HepG2 (cell line): Measurements from ENCODE around the gene SDK1. TPM values are rescaled to one million over a fixed set of nuclear protein-coding genes. Genes with fewer than 3 reads are reported as not detected.

ENCODE experiments used
- ATAC-seq: fragments of 200-7000 bp; cut with Tn5 transposase; 3 replicates; pipeline ENCODE4 v1.9.1; 2020; ENCODE audit warnings: mild to moderate bottlenecking, moderate library complexity
- BruUV-seq: library from RNA; stranded (reverse); fragments of 400-500 nt; replicated peaks from 2 replicates; lab custom pipeline; 2021; lab: Mats Ljungman, UMichigan
- CTCF ChIA-PET: fragments of 300-600 bp; formaldehyde crosslinking; extraction: SDS; loops from one replicate; lab custom pipeline; 2021; ENCODE audit warnings: low total read pairs, inconsistent platforms, low intra/inter-chr PET ratio; lab: Yijun Ruan, JAX
- POLR2A ChIA-PET: fragments of 350-600 bp; sonication (Branson Sonifier 250); formaldehyde crosslinking; loops from one replicate; lab custom pipeline; 2020; ENCODE audit warnings: antibody characterized with exemption, inconsistent platforms; lab: Yijun Ruan, JAX
- DNase-seq: peaks from one replicate; pipeline ENCODE4 v3.0.0-alpha.2; 2015; ENCODE audit warnings: low spot score
- FAIRE-seq: peaks from 3 replicates; lab custom pipeline; 2011; peaks lifted over from hg19 to GRCh38; lab: Jason Lieb, UNC
- H2AFZ ChIP-seq: one replicate; pipeline ENCODE4 v1.6.1; 2011; ENCODE audit warnings: low read length, inconsistent platforms
- H3K27ac ChIP-seq: fragments of 300-600 bp; 3 replicates; pipeline ENCODE4 v1.8.0; 2011; ENCODE audit warnings: mixed run types, mild to moderate bottlenecking, mixed read lengths, low read length, inconsistent platforms; ENCODE audit not compliant: insufficient read depth; ENCODE audit errors: extremely low read length
- H3K27me3 ChIP-seq, 2 experiments: fragments of 200-600 bp in 1 of 2; 2 replicates in 1 of 2; 3 replicates in 1 of 2; pipeline versions ENCODE4 v1.6.0 to v1.8.0; 2011; ENCODE audit warnings: low read length in 2 of 2, mild to moderate bottlenecking in 2 of 2, moderate library complexity in 2 of 2, inconsistent platforms in 1 of 2; ENCODE audit not compliant: insufficient read depth in 2 of 2, control insufficient read depth in 1 of 2
- H3K36me3 ChIP-seq, 2 experiments: fragments of 200-600 bp in 1 of 2; replicated peaks in 1 of 2; 2 replicates in 1 of 2; 3 replicates in 1 of 2; pipeline versions ENCODE4 v1.5.1 to v1.8.0; 2011; ENCODE audit warnings: low read length in 2 of 2, inconsistent platforms in 1 of 2; ENCODE audit not compliant: insufficient read depth in 2 of 2, control insufficient read depth in 1 of 2
- H3K4me1 ChIP-seq: 2 replicates; pipeline ENCODE4 v1.5.1; 2012; ENCODE audit warnings: low read length, inconsistent platforms; ENCODE audit not compliant: insufficient read depth
- H3K4me2 ChIP-seq: 2 replicates; pipeline ENCODE4 v1.6.0; 2011; ENCODE audit warnings: low read depth, low read length, inconsistent platforms
- H3K4me3 ChIP-seq, 3 experiments: fragments of 200-600 bp in 1 of 3; sonication (generic), shearing (Covaris generic) in 1 of 3; replicated peaks in 1 of 3; 2 replicates each; pipeline ENCODE4 v1.5.1; 2011 to 2016; ENCODE audit warnings: low read length in 3 of 3, inconsistent platforms in 2 of 3, low read depth in 2 of 3, mild to moderate bottlenecking in 2 of 3, control low read depth in 1 of 3, mixed read lengths in 1 of 3; ENCODE audit not compliant: insufficient read depth in 1 of 3
- H3K79me2 ChIP-seq: one replicate; pipeline ENCODE4 v1.6.1; 2011; ENCODE audit warnings: low read length, inconsistent platforms; ENCODE audit not compliant: insufficient read depth
- H3K9ac ChIP-seq: 2 replicates; pipeline ENCODE4 v1.6.0; 2011; ENCODE audit warnings: mild to moderate bottlenecking, low read depth, low read length, inconsistent platforms; ENCODE audit not compliant: insufficient read depth
- H3K9me3 ChIP-seq: 2 replicates; pipeline ENCODE4 v1.5.1; 2012; ENCODE audit warnings: mild to moderate bottlenecking, low read length
- H4K20me1 ChIP-seq: 2 replicates; pipeline ENCODE4 v1.6.0; 2011; ENCODE audit warnings: inconsistent platforms, mild to moderate bottlenecking, low read length, moderate library complexity; ENCODE audit not compliant: insufficient read depth
- ADNP ChIP-seq: sonication (generic); formaldehyde crosslinking; IDR thresholded peaks from 2 replicates; pipeline ENCODE4 v1.4.0; 2020; ENCODE audit warnings: missing genetic modification reagents
- BRD4 ChIP-seq: sonication (generic); formaldehyde crosslinking; IDR thresholded peaks from 2 replicates; pipeline ENCODE4 v1.4.0; 2020; ENCODE audit warnings: missing genetic modification reagents
- EED ChIP-seq: sonication (generic); formaldehyde crosslinking; IDR thresholded peaks from 2 replicates; pipeline ENCODE4 v1.5.0; 2020; ENCODE audit warnings: mild to moderate bottlenecking, missing genetic modification reagents
- GTF3A ChIP-seq: sonication (generic); formaldehyde crosslinking; conservative IDR thresholded peaks from 2 replicates; pipeline ENCODE4 v1.4.0; 2020; ENCODE audit warnings: mild to moderate bottlenecking, missing genetic modification reagents
- HNF4A ChIP-seq: sonication (generic); formaldehyde crosslinking; IDR thresholded peaks from 2 replicates; pipeline ENCODE4 v1.4.0; 2020; ENCODE audit warnings: missing genetic modification reagents
- HNRNPLL ChIP-seq: fragments of 200-400 bp; formaldehyde crosslinking; IDR thresholded peaks from 2 replicates; pipeline ENCODE4 v1.6.1; 2017; ENCODE audit warnings: mild to moderate bottlenecking, low read depth, low read length; ENCODE audit not compliant: poor library complexity, severe bottlenecking
- KAT2B ChIP-seq: fragments of 150-350 bp; IDR thresholded peaks from 2 replicates; pipeline ENCODE4 v1.6.1; 2014; ENCODE audit warnings: low read depth, low read length, borderline replicate concordance
- KDM5B ChIP-seq: sonication (generic); formaldehyde crosslinking; IDR thresholded peaks from 2 replicates; pipeline ENCODE4 v1.4.0; 2020; ENCODE audit warnings: missing genetic modification reagents, mild to moderate bottlenecking, borderline replicate concordance
- NFKBIZ ChIP-seq: IDR thresholded peaks from 2 replicates; pipeline ENCODE4 v1.6.1; 2018; ENCODE audit warnings: missing genetic modification reagents, missing compliant biosample characterization
- PCBP1 ChIP-seq: fragments of 200-400 bp; formaldehyde crosslinking; IDR thresholded peaks from 2 replicates; pipeline ENCODE4 v1.6.1; 2017; ENCODE audit warnings: mild to moderate bottlenecking, low read depth, low read length, borderline replicate concordance
- PHF8 ChIP-seq: sonication (generic); formaldehyde crosslinking; IDR thresholded peaks from 2 replicates; pipeline ENCODE4 v1.5.0; 2020; ENCODE audit warnings: missing genetic modification reagents
- REL ChIP-seq: sonication (generic); formaldehyde crosslinking; conservative IDR thresholded peaks from 2 replicates; pipeline ENCODE4 v1.8.0; 2022; ENCODE audit warnings: mild to moderate bottlenecking, missing genetic modification reagents, moderate library complexity
- SP2 ChIP-seq: sonication (generic); formaldehyde crosslinking; IDR thresholded peaks from 2 replicates; pipeline ENCODE4 v1.5.1; 2020; ENCODE audit warnings: mild to moderate bottlenecking, missing genetic modification reagents
- SRSF9 ChIP-seq: fragments of 200-400 bp; formaldehyde crosslinking; IDR thresholded peaks from 2 replicates; pipeline ENCODE4 v1.6.1; 2018; ENCODE audit warnings: borderline replicate concordance, mild to moderate bottlenecking, low read depth, low read length; ENCODE audit not compliant: insufficient read depth, poor library complexity, severe bottlenecking
- ZNF292 ChIP-seq: sonication (generic); formaldehyde crosslinking; IDR thresholded peaks from 2 replicates; pipeline ENCODE4 v1.8.1; 2022; ENCODE audit warnings: mild to moderate bottlenecking, low read depth, missing genetic modification reagents, borderline replicate concordance
- ZNF430 ChIP-seq: sonication (generic); formaldehyde crosslinking; IDR thresholded peaks from 2 replicates; pipeline ENCODE4 v1.9.0; 2021; ENCODE audit warnings: mild to moderate bottlenecking, missing genetic modification reagents
- ZNF879 ChIP-seq: sonication (generic); formaldehyde crosslinking; IDR thresholded peaks from 2 replicates; pipeline ENCODE4 v1.8.1; 2023; ENCODE audit warnings: missing genetic modification reagents
- WGBS: methylation state at CpG from one replicate; pipeline ENCODE4 v1.1.6; 2017; ENCODE audit warnings: low lambda C conversion rate; 5-methylcytosine and 5-hydroxymethylcytosine counted together
- in situ Hi-C: cut with HindIII; loops from 2 replicates; pipeline ENCODE4 v1.10.0; 2017; ENCODE audit warnings: low pct_unique_long_range_greater_than_20kb; ENCODE audit not compliant: extremely low pct_ligation_motif_present
- intact Hi-C: fragments of 100-400 bp; cut with micrococcal nuclease; formaldehyde crosslinking; loops from one replicate; pipeline ENCODE4 v1.10.0; 2022; ENCODE audit not compliant: unreplicated experiment
- polyA plus RNA-seq, 8 experiments: library from polyadenylated mRNA; depleted of rRNA in 3 of 8; stranded (reverse) in 7 of 8; unstranded in 1 of 8; fragments of >200 nt; fragmentation: Illumina TruSeq in 4 of 8; extraction: Trizol in 4 of 8; gene quantifications; 2 replicates each; pipeline versions ENCODE4 v1.2.1 to v1.2.3, GENCODE V29; 2011 to 2016; ENCODE audit warnings: low read depth in 4 of 8, missing spikeins in 1 of 8, mixed read lengths in 1 of 8; ENCODE audit not compliant: insufficient read depth in 1 of 8
- total RNA-seq, 5 experiments: library from RNA; depleted of rRNA; stranded (reverse); fragments of >200 nt; fragmentation: Illumina TruSeq; extraction: Trizol; gene quantifications; 2 replicates each; pipeline ENCODE4 v1.2.3, GENCODE V29; 2016; ENCODE audit warnings: low read depth in 1 of 5
- TF ChIP-seq, protein P1 (sequence below): sonication (generic); formaldehyde crosslinking; IDR thresholded peaks from 2 replicates; pipeline ENCODE4 v1.4.0; 2020; ENCODE audit warnings: missing genetic modification reagents
- TF ChIP-seq, protein P2 (sequence below): sonication (generic); formaldehyde crosslinking; conservative IDR thresholded peaks from 2 replicates; pipeline ENCODE4 v1.4.0; 2020; ENCODE audit warnings: missing genetic modification reagents
- TF ChIP-seq, protein P3 (sequence below), 2 experiments: sonication (generic) in 1 of 2; formaldehyde crosslinking in 1 of 2; IDR thresholded peaks; 2 replicates each; pipeline versions ENCODE4 v1.4.0 to v1.6.1; 2018 to 2020; ENCODE audit warnings: missing genetic modification reagents in 2 of 2, borderline replicate concordance in 1 of 2, low read depth in 1 of 2, mild to moderate bottlenecking in 1 of 2, missing biosample characterization in 1 of 2
- TF ChIP-seq, protein P4 (sequence below): sonication (generic); formaldehyde crosslinking; IDR thresholded peaks from 2 replicates; pipeline ENCODE4 v1.5.0; 2020; ENCODE audit warnings: missing genetic modification reagents

SDK1 gene
- total and polyA plus RNA-seq, 2 of the 13 experiments (the other 11 are each of a cell fraction or from before 2014, with no cell fraction given) = 0.35 to 2.4 TPM

DNA sequence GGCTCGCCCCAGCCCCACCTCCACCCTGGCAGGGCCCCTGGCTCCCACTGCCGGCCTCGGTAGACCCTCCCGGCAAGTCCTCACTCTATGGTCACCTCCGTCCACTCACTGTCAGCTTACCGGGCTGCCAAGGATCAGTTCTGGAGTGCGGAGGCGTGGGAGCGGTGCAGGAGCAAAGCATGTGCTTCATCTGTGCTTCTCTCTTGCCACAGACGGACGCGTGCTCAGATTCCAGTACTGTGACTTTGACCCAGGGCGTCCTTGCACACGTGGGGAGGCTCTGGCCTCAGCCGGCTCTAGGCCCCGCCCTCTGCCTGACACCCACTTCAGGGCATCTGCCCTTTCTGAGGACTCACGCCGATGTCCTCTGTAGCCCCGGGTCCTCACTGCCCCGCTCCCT is 833.6 kb downstream of the SDK1 start:
- Histone ChIP-seq H2AFZ (no peak overlapping the region), H3K4me1 (peaks cover 28% of the 10 kb centered on the region), H3K27me3 (no peaks in the 10 kb centered on the region), H3K27ac (peak overlapping the region; percentile 39), H3K4me2 (no peak overlapping the region), H3K9ac (no peak overlapping the region), H3K4me3 (peak overlapping the region in 1 of 3 experiments; percentile 6; a peak in 1 of 6 replicates), H3K36me3 (no peaks in the 10 kb centered on the region), H4K20me1 (no peaks in the 10 kb centered on the region), H3K9me3 (no peaks in the 10 kb centered on the region), H3K79me2 (no peaks in the 10 kb centered on the region)
- ChIA-PET POLR2A (no interaction called here), CTCF (no interaction called here)
- in situ Hi-C loops = no loop called here
- no TSS peak for BruUV-seq
- ATAC-seq (peak; percentile 73), FAIRE-seq (no peak), DNase-seq (peak; percentile 8)
- WGBS = 52% methylated on average over 16 of the region's 20 CpGs
- intact Hi-C loops = loop anchor here (5.0 kb wide), 1 partner anchor 377 kb away; no protein-coding TSS in a partner anchor
- TF ChIP-seq NFKBIZ (CRISPR knock-in tag) (no peak), BRD4 (CRISPR knock-in tag) (no peak), ZNF292 (CRISPR knock-in tag) (no peak), KAT2B (no peak), REL (CRISPR knock-in tag) (no peak), ZNF879 (CRISPR knock-in tag) (no peak), PCBP1 (no peak), ADNP (CRISPR knock-in tag) (no peak), KDM5B (CRISPR knock-in tag) (no peak), EED (CRISPR knock-in tag) (no peak), PHF8 (CRISPR knock-in tag) (no peak), SP2 (CRISPR knock-in tag) (no peak), SRSF9 (no peak), HNRNPLL (no peak), ZNF430 (CRISPR knock-in tag) (no peak), GTF3A (CRISPR knock-in tag) (no peak), HNF4A (CRISPR knock-in tag) (no peak)
- TF ChIP-seq, protein P1, sequence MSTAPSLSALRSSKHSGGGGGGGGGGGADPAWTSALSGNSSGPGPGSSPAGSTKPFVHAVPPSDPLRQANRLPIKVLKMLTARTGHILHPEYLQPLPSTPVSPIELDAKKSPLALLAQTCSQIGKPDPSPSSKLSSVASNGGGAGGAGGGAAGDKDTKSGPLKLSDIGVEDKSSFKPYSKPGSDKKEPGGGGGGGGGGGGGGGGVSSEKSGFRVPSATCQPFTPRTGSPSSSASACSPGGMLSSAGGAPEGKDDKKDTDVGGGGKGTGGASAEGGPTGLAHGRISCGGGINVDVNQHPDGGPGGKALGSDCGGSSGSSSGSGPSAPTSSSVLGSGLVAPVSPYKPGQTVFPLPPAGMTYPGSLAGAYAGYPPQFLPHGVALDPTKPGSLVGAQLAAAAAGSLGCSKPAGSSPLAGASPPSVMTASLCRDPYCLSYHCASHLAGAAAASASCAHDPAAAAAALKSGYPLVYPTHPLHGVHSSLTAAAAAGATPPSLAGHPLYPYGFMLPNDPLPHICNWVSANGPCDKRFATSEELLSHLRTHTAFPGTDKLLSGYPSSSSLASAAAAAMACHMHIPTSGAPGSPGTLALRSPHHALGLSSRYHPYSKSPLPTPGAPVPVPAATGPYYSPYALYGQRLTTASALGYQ (CRISPR knock-in tag) = no peak
- TF ChIP-seq, protein P2, sequence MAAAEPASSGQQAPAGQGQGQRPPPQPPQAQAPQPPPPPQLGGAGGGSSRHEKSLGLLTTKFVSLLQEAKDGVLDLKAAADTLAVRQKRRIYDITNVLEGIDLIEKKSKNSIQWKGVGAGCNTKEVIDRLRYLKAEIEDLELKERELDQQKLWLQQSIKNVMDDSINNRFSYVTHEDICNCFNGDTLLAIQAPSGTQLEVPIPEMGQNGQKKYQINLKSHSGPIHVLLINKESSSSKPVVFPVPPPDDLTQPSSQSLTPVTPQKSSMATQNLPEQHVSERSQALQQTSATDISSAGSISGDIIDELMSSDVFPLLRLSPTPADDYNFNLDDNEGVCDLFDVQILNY (CRISPR knock-in tag) = no peak
- TF ChIP-seq, protein P3, sequence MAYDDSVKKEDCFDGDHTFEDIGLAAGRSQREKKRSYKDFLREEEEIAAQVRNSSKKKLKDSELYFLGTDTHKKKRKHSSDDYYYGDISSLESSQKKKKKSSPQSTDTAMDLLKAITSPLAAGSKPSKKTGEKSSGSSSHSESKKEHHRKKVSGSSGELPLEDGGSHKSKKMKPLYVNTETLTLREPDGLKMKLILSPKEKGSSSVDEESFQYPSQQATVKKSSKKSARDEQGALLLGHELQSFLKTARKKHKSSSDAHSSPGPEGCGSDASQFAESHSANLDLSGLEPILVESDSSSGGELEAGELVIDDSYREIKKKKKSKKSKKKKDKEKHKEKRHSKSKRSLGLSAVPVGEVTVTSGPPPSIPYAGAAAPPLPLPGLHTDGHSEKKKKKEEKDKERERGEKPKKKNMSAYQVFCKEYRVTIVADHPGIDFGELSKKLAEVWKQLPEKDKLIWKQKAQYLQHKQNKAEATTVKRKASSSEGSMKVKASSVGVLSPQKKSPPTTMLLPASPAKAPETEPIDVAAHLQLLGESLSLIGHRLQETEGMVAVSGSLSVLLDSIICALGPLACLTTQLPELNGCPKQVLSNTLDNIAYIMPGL (CRISPR knock-in tag; IDR thresholded peaks at IDR 0.05; ENCODE audit: borderline replicate concordance in 1 of 2, low read depth in 1 of 2) = no peak
- TF ChIP-seq, protein P4, sequence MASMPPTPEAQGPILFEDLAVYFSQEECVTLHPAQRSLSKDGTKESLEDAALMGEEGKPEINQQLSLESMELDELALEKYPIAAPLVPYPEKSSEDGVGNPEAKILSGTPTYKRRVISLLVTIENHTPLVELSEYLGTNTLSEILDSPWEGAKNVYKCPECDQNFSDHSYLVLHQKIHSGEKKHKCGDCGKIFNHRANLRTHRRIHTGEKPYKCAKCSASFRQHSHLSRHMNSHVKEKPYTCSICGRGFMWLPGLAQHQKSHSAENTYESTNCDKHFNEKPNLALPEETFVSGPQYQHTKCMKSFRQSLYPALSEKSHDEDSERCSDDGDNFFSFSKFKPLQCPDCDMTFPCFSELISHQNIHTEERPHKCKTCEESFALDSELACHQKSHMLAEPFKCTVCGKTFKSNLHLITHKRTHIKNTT (CRISPR knock-in tag) = no peak
